NOMO-1 treated with DMSO at 0.1 percent for 48 hours (cell line): ENCODE data around the gene DENND4C.
"Not testable (repeated sequence)": the region's sequence is repeated elsewhere in the genome, so short reads cannot be mapped to it uniquely, and the experiment has no call there.

ENCODE experiments used
- DNase-seq: peaks from one replicate; lab custom pipeline; 2025; ENCODE audit not compliant: unreplicated experiment; lab: John Stamatoyannopoulos, UW

Gene DENND4C

GRCh38 chr9:19369107-19369506 lies 138.6 kb downstream of the DENND4C start:
- DNase-seq: no peak

GRCh38 chr9:19371942-19372341 lies 141.4 kb downstream of the DENND4C start:
- no peak for DNase-seq

- DNase-seq: no peak
These were observed 142.1 kb downstream of the DENND4C start for GRCh38 chr9:19372567-19372966.

GRCh38 chr9:19373527-19373926 lies 143.0 kb downstream of the DENND4C start:
- DNase-seq: no peak

GRCh38 chr9:19375538-19375937 lies 145.0 kb downstream of the DENND4C start:
- no peak for DNase-seq

GRCh38 chr9:19376931-19377330 lies 146.4 kb downstream of the DENND4C start:
- no peak for DNase-seq

GRCh38 chr9:19378164-19378563 lies 147.7 kb downstream of the DENND4C start:
- DNase-seq: no peak

- DNase-seq: no peak
These were observed 148.2 kb downstream of the DENND4C start for GRCh38 chr9:19378647-19379046.

GRCh38 chr9:19379283-19379682 lies 148.8 kb downstream of the DENND4C start:
- DNase-seq: no peak

- DNase-seq: no peak
These were observed 149.2 kb downstream of the DENND4C start for GRCh38 chr9:19379697-19380046.

- no peak for DNase-seq
These were observed 150.3 kb downstream of the DENND4C start for GRCh38 chr9:19380826-19381075.

- no peak for DNase-seq
These were observed 151.2 kb downstream of the DENND4C start for GRCh38 chr9:19381656-19382055.

- not testable (repeated sequence) for DNase-seq
These were observed 154.7 kb downstream of the DENND4C start for GRCh38 chr9:19385212-19385611.

GRCh38 chr9:19385786-19386501 lies 155.5 kb downstream of the DENND4C start:
- DNase-seq: no peak

- no peak for DNase-seq
These were observed 156.1 kb downstream of the DENND4C start for GRCh38 chr9:19386502-19387044.

GRCh38 chr9:19387317-19387716 lies 156.8 kb downstream of the DENND4C start:
- no peak for DNase-seq

GRCh38 chr9:19389539-19389938 lies 159.0 kb downstream of the DENND4C start:
- DNase-seq: not testable (repeated sequence)

GRCh38 chr9:19397845-19398244 lies 167.4 kb downstream of the DENND4C start:
- DNase-seq: no peak

- DNase-seq: not testable (repeated sequence)
These were observed 172.7 kb downstream of the DENND4C start for GRCh38 chr9:19403231-19403630.

GRCh38 chr9:19404283-19405075 lies 174.0 kb downstream of the DENND4C start:
- no peak for DNase-seq

GRCh38 chr9:19405771-19406170 lies 175.3 kb downstream of the DENND4C start:
- DNase-seq: no peak

- DNase-seq: no peak
These were observed 177.8 kb downstream of the DENND4C start for GRCh38 chr9:19408316-19408692.
